Heart left ventricle (tissue), 16 donors: ENCODE measurements around the gene CDCA5. TPM values are rescaled to one million over a fixed set of nuclear protein-coding genes. Genes with fewer than 3 reads are reported as not detected.

Source experiments
- ATAC-seq, 4 donors: fragments of 200-7000 bp; cut with Tn5 transposase; one replicate each; pipeline ENCODE4 v1.9.1; 2020 to 2022; ENCODE audit warnings: moderate library complexity in 4 of 4, mild to moderate bottlenecking in 3 of 4, moderate number of reproducible peaks in 1 of 4
- DNase-seq, 5 donors: peaks; one replicate each; pipeline ENCODE4 v3.0.0-alpha.2; 2020
- H3K27ac ChIP-seq, 12 donors: fragments of 200-600 bp; sonication (generic) in 4 of 12; one replicate each; pipeline versions ENCODE4 v1.5.0 to v1.8.0; 2016 to 2022; ENCODE audit warnings: mild to moderate bottlenecking in 2 of 12
- H3K27me3 ChIP-seq, 9 donors: fragments of 200-600 bp; sonication (generic) in 2 of 9; one replicate each; pipeline versions ENCODE4 v1.5.1 to v1.8.0; 2016 to 2022; ENCODE audit warnings: mild to moderate bottlenecking in 3 of 9
- H3K36me3 ChIP-seq, 9 donors: fragments of 200-600 bp; sonication (generic) in 2 of 9; one replicate each; pipeline versions ENCODE4 v1.5.0 to v1.8.0; 2018 to 2022; ENCODE audit warnings: mild to moderate bottlenecking in 2 of 9
- H3K4me1 ChIP-seq, 12 donors: fragments of 200-600 bp; sonication (generic) in 4 of 12; one replicate each; pipeline versions ENCODE4 v1.5.0 to v1.8.0; 2016 to 2022; ENCODE audit warnings: mild to moderate bottlenecking in 3 of 12
- H3K4me3 ChIP-seq, 12 donors: fragments of 200-600 bp; sonication (generic) in 4 of 12; one replicate each; pipeline versions ENCODE4 v1.5.0 to v1.8.0; 2017 to 2022; ENCODE audit warnings: mild to moderate bottlenecking in 9 of 12, moderate library complexity in 4 of 12
- H3K9me3 ChIP-seq, 12 donors: fragments of 200-600 bp; sonication (generic) in 4 of 12; one replicate each; pipeline versions ENCODE4 v1.5.0 to v1.8.0; 2016 to 2022; ENCODE audit warnings: mild to moderate bottlenecking in 1 of 12
- POLR2A ChIP-seq, 2 donors: fragments of 450-650 bp; IDR thresholded peaks; one replicate each; pipeline ENCODE4 v1.6.1; 2017; ENCODE audit warnings: antibody characterized with exemption in 2 of 2, mild to moderate bottlenecking in 2 of 2, moderate library complexity in 2 of 2
- WGBS, 4 donors: extraction: QIAGEN DNeasy Blood & Tissue Kit in 2 of 4; methylation state at CpG; one replicate each; pipeline versions ENCODE4 v1.1.5 to v1.1.7; 2013 to 2018; 5-methylcytosine and 5-hydroxymethylcytosine counted together
- intact Hi-C, 10 donors: fragments of 100-400 bp; cut with DNase I; formaldehyde crosslinking; loops; one replicate each; pipeline versions ENCODE4 v1.11.1 to v1.14.2; 2022
- polyA plus RNA-seq, 2 donors: library from polyadenylated mRNA; stranded (reverse); fragments of 200-250 nt; gene quantifications; one replicate each; pipeline ENCODE4 v1.2.3, GENCODE V29; 2013
- total RNA-seq, 9 donors: library from RNA; depleted of rRNA in 2 of 9; stranded (reverse); fragments of >200 nt in 2 of 9; fragmentation: NEBNext Ultra II Directional in 3 of 9; extraction: Animal tissue kit (Norgen Biotek cat#: 25700) in 3 of 9; gene quantifications; one replicate each; pipeline versions ENCODE4 v1.1.0 to v1.2.4, GENCODE V29; 2016 to 2023
- TF ChIP-seq, protein P1 (sequence below), 12 donors: fragments of 200-600 bp; sonication (generic) in 4 of 12; IDR thresholded peaks; one replicate each; pipeline versions ENCODE4 v1.5.0 to v1.8.0; 2018 to 2022; ENCODE audit warnings: antibody characterized with exemption in 12 of 12, mild to moderate bottlenecking in 5 of 12
- donor health status: ischemic (EF 13 %, LVEDD 7.1; RV severe dilation, severe dysfunction).
- donor health status: healthy with polysubstance abuse.
- donor health status: DM: no; HTN: yes; CAD: no.
- donor health status: DM: no; HTN: no; CAD: no.
- donor health status: ischemic (EF 25% LVEDD 6.9; RV normal size, moderate dysfunction).
- donor health status: ischemic (EF 25% LVEDD 5.7; RV mildly dilated, moderate dysfunction).
- donor health status: healthy.
- donor health status: DM: yes; HTN: yes; CAD: no.
- donor health status: ischemic (EF 35%, LVEDD 5.7; RV mildly dilated, moderate dysfunction).
- donor health status: nonischemic (EF 11% LVEDD 7.7; RV severe dilation, severe dysfunction).
- donor health status: DM: yes; HTN: yes; CAD: no.
- donor health status: PGD.
- donor health status: ischemic (EF 29% LVEDD 5.4; RV normal size, mild dysfunction).
- donor health status: nonischemic (EF 23%, LVEDD 6.1; RV moderate dilation, normal function).

CDCA5 gene
- total and polyA plus RNA-seq, 11 donors = 0.38 to 11.6 (median 0.81) TPM

DNA sequence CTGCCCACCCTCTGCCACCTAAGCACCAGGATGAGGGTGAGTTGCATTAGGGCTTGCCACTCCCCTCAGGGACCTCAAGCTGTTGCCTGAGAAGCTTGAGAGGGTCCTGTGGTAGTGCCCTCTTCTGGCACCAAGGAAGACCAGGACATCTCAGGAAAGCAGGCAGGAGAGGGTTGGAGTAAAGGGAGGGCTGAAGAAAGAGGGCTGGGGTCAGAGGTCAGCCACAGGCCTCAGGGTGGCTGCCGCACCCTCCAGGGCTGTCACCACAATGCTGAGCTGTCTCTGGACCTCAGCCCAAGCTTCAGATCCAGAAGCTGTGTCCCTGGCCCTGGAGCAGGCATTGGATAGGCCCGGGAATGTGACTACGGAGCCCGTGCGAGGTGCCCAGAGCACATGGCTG lies 38.8 kb downstream of the CDCA5 start:
- Histone ChIP-seq H3K36me3 (peaks cover 0 to 13% (median 7%) of the 10 kb centered on the region in 9 donors), H3K9me3 (no peaks in the 10 kb centered on the region), H3K27ac (no peak overlapping the region), H3K4me1 (peaks cover 0 to 56% (median 22%) of the 10 kb centered on the region in 12 donors), H3K4me3 (no peak overlapping the region), H3K27me3 (no peaks in the 10 kb centered on the region)
- whole genome bisulfite sequencing, 4 donors = 88 to 100% (median 94%) methylated on average over 1 to 5 of the region's 5 CpGs
- DNase-seq = no peak
- intact Hi-C loops = no loop called here
- no peak for ATAC-seq
- TF ChIP-seq POLR2A (IDR thresholded peaks at IDR 0.05) = no peak
- TF ChIP-seq, protein P1, sequence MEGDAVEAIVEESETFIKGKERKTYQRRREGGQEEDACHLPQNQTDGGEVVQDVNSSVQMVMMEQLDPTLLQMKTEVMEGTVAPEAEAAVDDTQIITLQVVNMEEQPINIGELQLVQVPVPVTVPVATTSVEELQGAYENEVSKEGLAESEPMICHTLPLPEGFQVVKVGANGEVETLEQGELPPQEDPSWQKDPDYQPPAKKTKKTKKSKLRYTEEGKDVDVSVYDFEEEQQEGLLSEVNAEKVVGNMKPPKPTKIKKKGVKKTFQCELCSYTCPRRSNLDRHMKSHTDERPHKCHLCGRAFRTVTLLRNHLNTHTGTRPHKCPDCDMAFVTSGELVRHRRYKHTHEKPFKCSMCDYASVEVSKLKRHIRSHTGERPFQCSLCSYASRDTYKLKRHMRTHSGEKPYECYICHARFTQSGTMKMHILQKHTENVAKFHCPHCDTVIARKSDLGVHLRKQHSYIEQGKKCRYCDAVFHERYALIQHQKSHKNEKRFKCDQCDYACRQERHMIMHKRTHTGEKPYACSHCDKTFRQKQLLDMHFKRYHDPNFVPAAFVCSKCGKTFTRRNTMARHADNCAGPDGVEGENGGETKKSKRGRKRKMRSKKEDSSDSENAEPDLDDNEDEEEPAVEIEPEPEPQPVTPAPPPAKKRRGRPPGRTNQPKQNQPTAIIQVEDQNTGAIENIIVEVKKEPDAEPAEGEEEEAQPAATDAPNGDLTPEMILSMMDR (IDR thresholded peaks at IDR 0.05) = no peak

DNA sequence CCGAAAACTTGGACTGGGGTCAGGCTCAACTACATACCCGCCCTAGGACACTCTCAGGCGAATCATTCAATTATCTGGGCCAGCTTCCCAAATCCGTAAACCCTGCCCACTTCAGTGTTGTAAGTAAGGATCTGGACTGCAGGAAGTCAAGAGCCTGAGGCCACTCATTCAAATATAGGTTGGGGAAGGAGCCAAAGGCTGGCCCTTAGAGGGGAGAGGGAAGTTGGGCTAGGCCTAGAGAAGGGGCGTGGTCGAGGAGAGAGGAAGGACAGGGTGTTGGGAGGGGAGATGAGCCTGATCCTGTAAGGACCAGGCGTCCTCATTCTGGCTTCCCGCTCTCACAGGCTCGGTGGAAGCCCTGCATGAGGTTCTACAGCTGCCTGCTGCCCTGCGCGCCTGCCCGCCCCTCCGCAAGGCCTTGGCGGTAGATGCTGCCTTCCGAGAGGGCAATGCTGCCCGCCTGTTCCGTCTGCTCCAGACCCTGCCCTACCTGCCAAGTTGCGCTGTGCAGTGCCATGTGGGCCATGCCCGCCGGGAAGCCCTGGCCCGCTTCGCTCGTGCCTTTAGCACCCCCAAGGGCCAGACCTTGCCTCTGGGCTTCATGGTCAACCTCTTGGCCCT lies 39.8 kb downstream of the CDCA5 start:
- no peaks in the 10 kb centered on the region for H3K27me3 ChIP-seq
- peak in 2 of 4 donors; percentile 9 to 25 for ATAC-seq
- peak in 4 of 5 donors; percentile 48 to 67 (median 51) for DNase-seq
- H3K27ac ChIP-seq = peak overlapping the region in 2 of 12 donors; percentile 19 to 58
- no peaks in the 10 kb centered on the region for H3K9me3 ChIP-seq
- intact Hi-C loops = loop anchor here in 5 of 10 donors (5.0 kb wide), 2 partner anchors 38 to 53 kb away; partner anchors contain the start of genes CDCA5 (in 4 of the 5), ZFPL1 (in 4 of the 5) and VPS51 (in 1 of the 5)
- TF ChIP-seq, protein P1 (IDR thresholded peaks at IDR 0.05) = no peak
- TF ChIP-seq POLR2A (IDR thresholded peaks at IDR 0.05) = no peak
- peaks cover 0 to 57% (median 22%) of the 10 kb centered on the region in 12 donors for H3K4me1 ChIP-seq
- H3K4me3 ChIP-seq = no peak overlapping the region
- peaks cover 0 to 18% (median 11%) of the 10 kb centered on the region in 9 donors for H3K36me3 ChIP-seq
- WGBS, 4 donors = 86 to 87% (median 86%) methylated on average over 22 to 23 of the region's 23 CpGs

DNA sequence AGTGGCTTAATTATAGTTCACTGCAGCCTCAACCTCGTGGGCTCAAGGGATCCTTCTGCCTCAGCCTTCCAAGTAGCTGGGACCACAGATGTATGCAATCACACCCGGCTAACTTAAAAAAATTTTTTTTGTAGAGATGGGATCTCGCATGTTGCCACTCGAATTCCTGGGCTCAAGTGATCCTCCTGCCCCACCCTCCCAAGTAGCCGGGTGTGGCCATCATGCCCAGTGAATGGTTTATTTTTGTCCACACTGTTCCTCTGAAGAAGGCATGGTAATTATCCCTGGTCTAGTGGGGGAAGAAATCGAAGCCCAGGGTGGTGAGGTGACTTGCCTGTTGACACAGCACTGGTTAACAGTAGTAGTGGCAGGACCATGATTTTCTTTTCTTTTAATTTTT lies 40.9 kb downstream of the CDCA5 start:
- Histone ChIP-seq H3K4me1 (peaks cover 0 to 52% (median 20%) of the 10 kb centered on the region in 12 donors), H3K9me3 (no peaks in the 10 kb centered on the region), H3K36me3 (peaks cover 0 to 27% (median 18%) of the 10 kb centered on the region in 9 donors), H3K27ac (no peak overlapping the region), H3K27me3 (no peaks in the 10 kb centered on the region), H3K4me3 (no peak overlapping the region)
- no peak for ATAC-seq
- intact Hi-C loops = loop anchor here in 5 of 10 donors (5.0 kb wide), 2 partner anchors 39 to 54 kb away; partner anchors contain the start of genes CDCA5 (in 4 of the 5), ZFPL1 (in 4 of the 5) and VPS51 (in 1 of the 5)
- DNase-seq = no peak
- no peak for TF ChIP-seq POLR2A (IDR thresholded peaks at IDR 0.05)
- TF ChIP-seq, protein P1 (IDR thresholded peaks at IDR 0.05) = no peak
- WGBS, 4 donors = 83 to 86% (median 85%) methylated on average over 6 of the region's 6 CpGs

DNA sequence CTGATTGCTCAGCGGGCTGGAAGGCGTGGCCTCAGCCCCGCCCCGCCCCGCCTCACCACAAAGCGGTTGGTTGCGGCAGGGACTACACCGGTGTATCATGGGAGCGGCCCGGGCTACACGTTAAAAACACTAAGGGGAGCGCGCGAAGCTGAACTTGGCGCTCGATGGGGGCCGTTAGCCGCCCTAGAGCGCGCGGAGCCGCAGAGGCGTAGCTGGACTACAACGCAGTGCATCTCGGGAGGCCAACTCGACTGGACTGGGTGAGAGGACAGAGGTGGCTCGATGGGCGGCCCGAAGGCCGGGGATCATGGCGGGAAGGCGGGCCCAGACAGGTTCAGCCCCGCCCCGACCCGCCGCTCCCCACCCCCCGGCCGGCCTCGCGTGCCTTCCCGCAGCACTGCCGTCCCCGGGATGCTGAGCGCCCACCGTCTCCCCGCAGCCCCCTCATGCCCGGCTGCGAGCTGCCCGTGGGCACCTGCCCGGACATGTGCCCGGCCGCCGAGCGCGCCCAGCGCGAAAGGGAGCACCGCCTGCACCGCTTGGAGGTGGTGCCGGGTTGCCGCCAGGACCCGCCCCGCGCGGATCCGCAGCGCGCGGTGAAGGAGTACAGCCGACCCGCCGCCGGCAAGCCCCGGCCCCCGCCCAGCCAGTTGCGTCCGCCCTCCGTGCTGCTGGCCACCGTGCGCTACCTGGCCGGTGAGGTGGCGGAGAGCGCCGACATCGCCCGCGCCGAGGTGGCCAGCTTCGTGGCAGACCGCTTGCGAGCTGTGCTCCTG lies 42.8 kb downstream of the CDCA5 start, which contains the start of gene SAC3D1:
Gene SAC3D1 (plus strand): TSS at position 364 of the 776 bp plus-strand sequence. CDS start 83 bp downstream, at position 447.
- peak; percentile 89 to 94 (median 93) for DNase-seq
- WGBS, 4 donors = 0 to 1% (median 1%) methylated on average over 20 to 91 of the region's 91 CpGs
- TF ChIP-seq, protein P1 (IDR thresholded peaks at IDR 0.05) = no peak
- TF ChIP-seq POLR2A (IDR thresholded peaks at IDR 0.05) = peak in 1 of 2 donors; percentile 55
- peak within 1 kb of the TSS; percentile 86 to 98 (median 94) for H3K27ac ChIP-seq
- peaks cover 0 to 43% (median 32%) of the 10 kb centered on the region in 9 donors for H3K36me3 ChIP-seq
- H3K9me3 ChIP-seq = no peaks in the 10 kb centered on the region
- H3K27me3 ChIP-seq = no peaks in the 10 kb centered on the region
- peaks cover 0 to 37% (median 16%) of the 10 kb centered on the region in 12 donors for H3K4me1 ChIP-seq
- intact Hi-C loops = loop anchor here in 6 of 10 donors (1.0 to 5.0 kb wide), 5 partner anchors 14 to 70 kb away; partner anchors contain the start of genes CDCA5 (in 5 of the 6), ZFPL1 (in 5 of the 6), SNX15 (in 1 of the 6) and TM7SF2 (in 1 of the 6)
- H3K4me3 ChIP-seq = peak within 1 kb of the TSS; percentile 63 to 92 (median 78)
- peak; percentile 91 to 97 (median 96) for ATAC-seq
